DND-41 (cell line): ENCODE results near the gene KRTAP2-4.
"Not testable (repeated sequence)": the region's sequence is repeated elsewhere in the genome, so short reads cannot be mapped to it uniquely, and the experiment has no call there.

Experiments
- ATAC-seq: fragments of 200-7000 bp; cut with Tn5 transposase; 3 replicates; pipeline ENCODE4 v1.9.1; 2021; ENCODE audit warnings: low read depth; ENCODE audit not compliant: insufficient read depth
- DNase-seq: peaks from one replicate; pipeline ENCODE4 v3.0.0-alpha.2; 2020
- H2AFZ ChIP-seq: 2 replicates; pipeline ENCODE4 v1.6.0; 2012; ENCODE audit warnings: low read depth, low read length
- H3K27ac ChIP-seq: 2 replicates; pipeline ENCODE4 v1.5.1; 2012; ENCODE audit warnings: low read length, inconsistent platforms
- H3K27me3 ChIP-seq: fragments of 200-600 bp; sonication (generic); 2 replicates; pipeline ENCODE4 v1.6.0; 2012; ENCODE audit warnings: low read length, mild to moderate bottlenecking, inconsistent platforms; ENCODE audit not compliant: insufficient read depth, poor library complexity
- H3K36me3 ChIP-seq: 2 replicates; pipeline ENCODE4 v1.5.1; 2012; ENCODE audit warnings: low read length, inconsistent platforms; ENCODE audit not compliant: insufficient read depth
- H3K4me1 ChIP-seq: 2 replicates; pipeline ENCODE4 v1.5.1; 2012; ENCODE audit warnings: mild to moderate bottlenecking, low read length; ENCODE audit not compliant: insufficient read depth
- H3K4me2 ChIP-seq: 2 replicates; pipeline ENCODE4 v1.6.0; 2012; ENCODE audit warnings: mild to moderate bottlenecking, moderate library complexity, low read length, inconsistent platforms; ENCODE audit not compliant: insufficient read depth
- H3K4me3 ChIP-seq, 2 experiments: fragments of 200-600 bp in 1 of 2; shearing (Covaris generic) in 1 of 2; 2 replicates each; pipeline ENCODE4 v1.5.1; 2012 to 2016; ENCODE audit warnings: inconsistent platforms in 2 of 2, low read length in 2 of 2, mild to moderate bottlenecking in 2 of 2, low read depth in 1 of 2, moderate library complexity in 1 of 2
- H3K79me2 ChIP-seq: 2 replicates; pipeline ENCODE4 v1.6.0; 2012; ENCODE audit warnings: low read length, inconsistent platforms; ENCODE audit not compliant: insufficient read depth
- H3K9ac ChIP-seq: 2 replicates; pipeline ENCODE4 v1.6.0; 2012; ENCODE audit warnings: low read depth, mild to moderate bottlenecking, inconsistent platforms, low read length, moderate library complexity
- H3K9me3 ChIP-seq: 2 replicates; pipeline ENCODE4 v1.5.1; 2012; ENCODE audit warnings: low read length, moderate library complexity, mild to moderate bottlenecking, inconsistent platforms; ENCODE audit not compliant: insufficient read depth, severe bottlenecking
- H4K20me1 ChIP-seq: 2 replicates; pipeline ENCODE4 v1.6.0; 2012; ENCODE audit warnings: low read length; ENCODE audit not compliant: insufficient read depth
- EZH2 ChIP-seq: IDR thresholded peaks from 3 replicates; pipeline ENCODE4 v1.6.1; 2012; ENCODE audit warnings: borderline replicate concordance, low read depth, mild to moderate bottlenecking, moderate library complexity, low read length, inconsistent platforms; ENCODE audit not compliant: severe bottlenecking
- TF ChIP-seq, protein P1 (sequence below): IDR thresholded peaks from 2 replicates; pipeline ENCODE4 v1.5.1; 2012; ENCODE audit warnings: borderline replicate concordance, low read length, moderate library complexity, mild to moderate bottlenecking; ENCODE audit not compliant: poor library complexity, severe bottlenecking; ENCODE audit errors: extremely low read depth

KRTAP2-4 gene

DNA sequence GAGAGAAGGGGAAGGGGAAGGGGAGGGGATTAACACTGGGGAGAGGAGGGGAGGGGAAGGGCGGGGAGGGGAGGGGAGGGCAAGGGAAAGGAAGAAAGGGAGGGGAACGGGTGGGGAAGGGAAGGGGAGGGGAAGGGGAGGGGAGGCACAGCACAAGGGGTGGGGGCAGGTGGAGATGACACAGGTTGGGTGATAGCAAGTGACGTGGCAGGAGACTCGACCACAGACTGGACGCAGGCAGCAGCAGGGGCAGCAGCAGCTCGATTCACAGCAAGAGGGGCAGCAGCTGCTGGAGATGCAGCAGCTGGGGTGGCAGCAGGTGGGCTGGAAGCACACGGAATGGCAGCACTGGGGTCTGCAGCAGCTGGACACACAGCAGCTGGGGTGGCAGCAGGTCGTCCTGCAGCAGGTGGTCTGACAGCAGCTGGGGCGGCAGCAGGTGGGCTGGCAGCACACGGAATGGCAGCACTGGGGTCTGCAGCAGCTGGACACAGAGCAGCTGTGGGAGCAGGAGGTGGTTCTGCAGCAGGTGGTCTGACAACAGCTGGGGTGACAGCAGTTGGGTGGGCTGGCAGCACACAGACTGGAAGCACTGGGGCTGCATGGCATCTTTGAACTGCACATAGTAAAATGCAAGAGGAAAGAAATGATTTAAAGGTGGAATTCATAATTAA lies 36.0 kb upstream of the KRTAP2-4 start, which contains the start of gene KRTAP4-16:
Gene KRTAP4-16 (minus strand): TSS at position 624 of the 674 bp plus-strand sequence. CDS start 0 bp downstream, at position 624.
- no peak for ATAC-seq
- no peaks in the 10 kb centered on the region for H3K36me3 ChIP-seq
- H3K4me1 ChIP-seq: no peaks in the 10 kb centered on the region
- no peak within 1 kb of the TSS for H3K27ac ChIP-seq
- no peak within 1 kb of the TSS for H3K4me3 ChIP-seq
- H4K20me1 ChIP-seq: no peaks in the 10 kb centered on the region
- no peak within 1 kb of the TSS for H3K4me2 ChIP-seq
- TF ChIP-seq, protein P1, sequence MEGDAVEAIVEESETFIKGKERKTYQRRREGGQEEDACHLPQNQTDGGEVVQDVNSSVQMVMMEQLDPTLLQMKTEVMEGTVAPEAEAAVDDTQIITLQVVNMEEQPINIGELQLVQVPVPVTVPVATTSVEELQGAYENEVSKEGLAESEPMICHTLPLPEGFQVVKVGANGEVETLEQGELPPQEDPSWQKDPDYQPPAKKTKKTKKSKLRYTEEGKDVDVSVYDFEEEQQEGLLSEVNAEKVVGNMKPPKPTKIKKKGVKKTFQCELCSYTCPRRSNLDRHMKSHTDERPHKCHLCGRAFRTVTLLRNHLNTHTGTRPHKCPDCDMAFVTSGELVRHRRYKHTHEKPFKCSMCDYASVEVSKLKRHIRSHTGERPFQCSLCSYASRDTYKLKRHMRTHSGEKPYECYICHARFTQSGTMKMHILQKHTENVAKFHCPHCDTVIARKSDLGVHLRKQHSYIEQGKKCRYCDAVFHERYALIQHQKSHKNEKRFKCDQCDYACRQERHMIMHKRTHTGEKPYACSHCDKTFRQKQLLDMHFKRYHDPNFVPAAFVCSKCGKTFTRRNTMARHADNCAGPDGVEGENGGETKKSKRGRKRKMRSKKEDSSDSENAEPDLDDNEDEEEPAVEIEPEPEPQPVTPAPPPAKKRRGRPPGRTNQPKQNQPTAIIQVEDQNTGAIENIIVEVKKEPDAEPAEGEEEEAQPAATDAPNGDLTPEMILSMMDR: no peak
- no peak for TF ChIP-seq EZH2
- no peaks in the 10 kb centered on the region for H3K79me2 ChIP-seq
- no peak within 1 kb of the TSS for H2AFZ ChIP-seq
- DNase-seq: no peak
- H3K9ac ChIP-seq: no peak within 1 kb of the TSS
- H3K9me3 ChIP-seq: no peaks in the 10 kb centered on the region
- no peaks in the 10 kb centered on the region for H3K27me3 ChIP-seq

- H3K36me3 ChIP-seq, H3K27me3 ChIP-seq, H4K20me1 ChIP-seq, H3K4me2 ChIP-seq, H3K79me2 ChIP-seq, ATAC-seq, H3K9me3 ChIP-seq, H2AFZ ChIP-seq, H3K4me1 ChIP-seq, DNase-seq, H3K9ac ChIP-seq, H3K27ac ChIP-seq, H3K4me3 ChIP-seq: not testable (repeated sequence)
Measured at GRCh38 chr17:41099682-41100480, 34.2 kb upstream of the KRTAP2-4 start.

- Histone ChIP-seq H3K4me2 (no peak overlapping the region), H4K20me1 (no peaks in the 10 kb centered on the region), H2AFZ (no peak overlapping the region), H3K4me1 (no peaks in the 10 kb centered on the region), H3K9me3 (no peaks in the 10 kb centered on the region), H3K27me3 (no peaks in the 10 kb centered on the region), H3K9ac (no peak overlapping the region), H3K36me3 (no peaks in the 10 kb centered on the region), H3K27ac (no peak overlapping the region), H3K4me3 (no peak overlapping the region), H3K79me2 (no peaks in the 10 kb centered on the region)
- ATAC-seq (no peak), DNase-seq (no peak)
- TF ChIP-seq EZH2: no peak
- TF ChIP-seq, protein P1: no peak
Measured at GRCh38 chr17:41098481-41098880, 32.8 kb upstream of the KRTAP2-4 start.

DNA sequence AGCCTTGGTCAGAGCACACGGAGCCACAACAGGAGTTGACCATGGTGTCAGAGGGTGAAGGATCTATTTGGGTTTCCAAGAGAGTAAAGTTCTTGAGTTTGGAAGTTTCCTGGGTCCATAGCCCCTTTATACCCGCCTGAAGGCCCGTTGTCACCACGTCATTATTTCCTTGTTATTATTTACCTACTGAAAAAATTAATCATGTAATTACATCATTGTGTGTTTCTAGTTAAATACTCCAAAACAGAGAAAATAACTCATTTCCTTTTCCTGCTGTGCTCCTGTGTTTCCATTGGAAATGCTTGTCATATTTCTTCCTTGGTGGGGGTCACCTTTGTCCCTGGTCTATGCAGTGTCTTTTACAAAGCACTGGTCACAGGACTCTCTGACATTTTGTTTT lies 32.4 kb upstream of the KRTAP2-4 start, which contains the start of gene KRTAP4-8:
Gene KRTAP4-8 (minus strand): TSS at position 101 of the 400 bp plus-strand sequence. CDS start 58 bp downstream, at position 43.
- Histone ChIP-seq H3K36me3 (no peaks in the 10 kb centered on the region), H3K9me3 (no peaks in the 10 kb centered on the region), H3K9ac (no peak within 1 kb of the TSS), H4K20me1 (no peaks in the 10 kb centered on the region), H3K4me1 (no peaks in the 10 kb centered on the region), H3K27me3 (no peaks in the 10 kb centered on the region), H2AFZ (no peak within 1 kb of the TSS), H3K4me2 (no peak within 1 kb of the TSS), H3K79me2 (no peaks in the 10 kb centered on the region), H3K4me3 (no peak within 1 kb of the TSS), H3K27ac (no peak within 1 kb of the TSS)
- ATAC-seq: no peak
- no peak for DNase-seq
- no peak for TF ChIP-seq EZH2
- TF ChIP-seq, protein P1: no peak
